H4 (cell line): ENCODE measurements around the gene LRRC45. TPM values are rescaled to one million over a fixed set of nuclear protein-coding genes. Genes with fewer than 3 reads are reported as not detected.

Experiments used
- DNase-seq: peaks from one replicate; pipeline ENCODE4 v3.0.0-alpha.2; 2015; ENCODE audit warnings: low spot score
- total RNA-seq: library from RNA; depleted of rRNA; stranded (reverse); fragments of >200 nt; shearing (Covaris generic); gene quantifications from 2 replicates; pipeline ENCODE4 v1.2.3, GENCODE V29; 2014

The LRRC45 gene
- total RNA-seq, 1 experiment from 2014 or later = 7.3 TPM

DNA sequence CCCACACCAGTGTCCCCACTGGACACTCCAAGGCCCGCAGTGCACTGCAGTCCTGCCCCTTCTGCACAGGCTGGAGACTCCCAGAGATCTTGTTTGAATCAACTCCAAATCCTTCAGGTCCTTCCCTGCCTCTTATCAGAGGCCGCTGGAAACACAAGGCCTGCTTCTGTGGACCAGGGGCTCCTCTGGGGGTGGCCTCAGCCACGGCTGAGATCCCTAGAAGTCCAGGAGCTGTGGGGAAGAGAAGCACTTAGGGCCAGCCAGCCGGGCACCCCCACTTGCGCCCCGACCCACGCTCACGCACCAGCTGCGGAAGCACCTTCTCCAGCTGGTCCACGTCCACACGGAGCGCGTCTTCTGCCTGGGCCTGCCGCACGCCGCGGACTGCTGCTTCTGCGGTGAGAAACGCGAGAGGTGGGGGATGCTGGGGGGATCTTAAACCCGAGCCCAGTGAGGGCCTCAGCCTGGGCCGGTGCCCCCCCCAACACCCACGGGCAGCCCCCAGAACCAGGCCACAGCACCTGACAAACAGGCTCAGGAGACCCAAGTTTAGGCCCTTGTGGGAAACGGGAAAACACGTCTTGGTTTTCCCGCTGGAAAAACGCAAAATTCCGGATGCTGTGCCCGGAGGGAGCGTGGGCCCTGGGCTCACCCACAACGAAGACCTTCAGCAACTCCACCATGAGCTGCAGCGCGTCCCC, 4.0 kb upstream of the LRRC45 start:
- DNase-seq = no peak

DNA sequence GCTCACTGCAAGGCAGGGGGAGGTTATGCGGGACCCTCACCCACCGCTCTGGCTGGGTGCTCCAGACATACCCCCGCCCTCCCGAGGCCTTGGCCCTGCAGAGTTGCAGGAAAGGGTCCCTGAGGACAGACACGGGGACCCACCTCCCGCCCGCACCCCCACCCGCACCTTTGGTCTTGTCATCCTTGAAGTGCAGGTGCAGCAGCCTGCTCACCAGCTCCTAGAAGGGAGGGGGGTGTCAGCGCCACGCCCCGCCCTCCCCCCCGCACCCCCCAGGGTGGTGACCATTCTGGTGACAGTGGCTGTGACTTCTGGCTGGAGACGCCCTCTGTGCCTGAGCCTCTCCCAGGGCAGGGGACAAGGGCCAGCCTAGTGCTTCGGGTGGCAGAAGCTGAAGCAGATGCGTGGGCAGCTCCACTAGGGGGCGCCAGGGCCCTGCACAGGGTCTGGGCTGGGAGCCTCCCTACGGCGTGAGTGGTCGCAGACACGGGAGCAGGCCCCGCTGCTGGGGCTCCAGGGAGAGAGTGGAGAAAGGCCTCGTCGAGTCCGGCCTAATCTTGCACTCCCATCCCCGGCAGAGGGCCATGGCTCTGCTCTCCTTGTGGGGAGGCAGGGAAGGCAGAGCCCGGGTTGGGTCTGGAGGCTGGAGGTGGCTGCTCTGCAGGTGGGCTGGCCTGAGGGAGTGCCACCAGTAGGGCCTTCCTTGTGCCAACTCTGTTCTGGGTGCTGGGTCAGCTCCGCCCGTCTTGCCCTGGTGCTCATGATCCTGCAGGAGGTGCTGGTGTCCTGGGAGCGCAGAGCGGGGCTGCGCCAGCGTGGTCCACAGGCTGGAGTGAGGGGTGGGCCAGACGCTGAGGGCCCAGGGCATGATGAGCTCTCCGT, 3.2 kb upstream of the LRRC45 start:
- no peak for DNase-seq

- no peak for DNase-seq
These were observed 2.5 kb upstream of the LRRC45 start for GRCh38 chr17:82020572-82021106.

- DNase-seq = peak; percentile 76
These were observed 1.8 kb upstream of the LRRC45 start for GRCh38 chr17:82021107-82021899.

DNA sequence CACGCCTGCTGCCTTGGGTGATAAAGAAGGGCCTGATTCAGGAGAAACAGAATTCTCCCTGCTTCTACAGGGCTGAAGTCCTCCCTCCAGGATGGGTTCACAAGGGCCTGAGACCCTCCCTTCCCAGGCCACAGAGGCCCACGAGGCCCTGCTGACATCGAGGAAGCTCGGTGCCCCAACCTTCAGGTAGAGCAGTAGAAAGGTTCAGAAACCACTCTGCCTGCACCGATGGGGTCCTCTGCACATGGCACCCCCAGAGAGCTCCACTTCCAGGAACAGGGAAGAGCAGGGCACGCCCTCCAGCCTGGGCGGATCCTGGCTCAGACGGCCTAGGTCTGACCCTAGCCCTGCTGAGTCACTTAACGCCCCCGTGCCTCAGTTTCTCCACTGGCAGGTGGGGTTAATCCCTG, 1.2 kb upstream of the LRRC45 start:
- DNase-seq = no peak

DNA sequence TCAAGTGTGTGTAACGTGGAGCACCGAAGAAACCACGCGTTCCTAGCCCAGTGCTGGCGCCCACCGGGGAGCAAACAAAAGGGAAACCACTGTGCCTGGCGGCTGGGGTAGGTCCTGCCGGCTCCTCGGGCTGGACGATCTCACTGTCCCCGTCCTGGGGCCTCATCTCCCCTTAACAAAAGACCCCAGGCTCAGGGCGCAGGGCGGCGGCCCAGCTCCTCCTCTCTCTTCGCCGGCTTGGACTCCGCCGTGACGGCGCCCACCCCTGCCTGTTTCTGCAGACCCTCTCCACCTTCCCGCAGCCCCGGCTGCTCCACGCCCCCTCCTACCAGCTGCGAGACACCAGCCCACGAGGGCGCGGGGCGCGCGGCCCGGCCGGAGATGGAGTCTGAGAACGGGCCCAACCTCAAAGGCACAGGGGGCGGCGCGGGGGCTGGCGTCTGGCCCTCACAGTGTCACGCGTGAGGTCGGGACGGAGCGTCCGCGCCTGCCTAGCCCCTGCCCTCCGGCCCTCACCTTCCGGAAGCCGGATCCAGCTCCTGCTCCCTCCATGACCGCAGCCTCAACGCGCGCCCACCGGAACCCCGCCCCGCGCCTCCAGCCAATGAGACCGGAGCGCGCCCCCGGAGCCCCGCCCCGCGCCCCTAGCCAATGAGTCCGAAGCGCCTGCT, 660 bp upstream of the LRRC45 start, which contains the start of gene CENPX:
Gene CENPX, minus strand, starts transcription at position 569 of the 671 bp plus-strand sequence. Its CDS starts 17 bp downstream, at position 552.
- no peak for DNase-seq

DNA sequence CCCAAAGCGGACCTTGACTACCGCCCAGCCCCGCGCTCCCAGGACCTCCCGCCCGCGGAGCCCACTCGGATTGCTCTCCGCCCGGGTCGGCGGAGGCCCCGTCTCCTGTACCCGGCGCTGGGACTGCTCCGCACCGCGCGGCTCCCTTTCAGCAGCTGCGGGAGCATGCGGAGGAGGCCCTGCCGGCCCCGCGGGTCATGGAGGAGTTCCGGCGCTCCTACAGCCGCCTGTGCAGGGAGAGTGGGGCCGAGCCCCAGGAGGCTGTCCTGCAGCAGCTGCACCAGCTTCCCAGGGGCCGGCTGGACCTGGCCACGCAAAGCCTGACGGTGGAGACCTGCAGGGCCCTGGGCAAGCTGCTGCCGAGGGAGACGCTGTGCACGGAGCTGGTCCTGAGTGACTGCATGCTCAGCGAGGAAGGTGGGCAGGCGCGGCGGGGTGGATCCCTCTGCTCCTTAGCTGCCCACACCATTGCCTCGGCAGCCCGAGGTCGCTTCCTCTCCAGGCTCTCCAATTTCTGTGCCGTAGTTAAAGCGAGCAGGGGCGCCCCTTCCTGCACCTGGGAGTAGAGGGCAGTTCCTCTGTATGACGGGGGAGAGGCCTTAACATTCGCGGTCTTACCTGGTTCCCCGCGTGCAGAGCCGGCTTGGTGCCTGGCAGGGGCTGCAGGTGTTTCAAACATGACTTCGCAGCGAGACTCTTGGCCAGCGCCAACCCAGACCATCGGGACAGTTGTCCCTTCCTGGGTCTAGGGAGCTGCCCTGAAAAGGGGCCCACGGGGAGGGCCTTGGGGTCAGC, 539 bp downstream of the LRRC45 start:
- DNase-seq = no peak

GRCh38 chr17:82024859-82025258, 1.8 kb downstream of the LRRC45 start:
- DNase-seq = no peak

- DNase-seq = no peak
These were observed 2.4 kb downstream of the LRRC45 start for GRCh38 chr17:82025401-82026107.

GRCh38 chr17:82028246-82028645, 5.1 kb downstream of the LRRC45 start:
- DNase-seq = no peak

DNA sequence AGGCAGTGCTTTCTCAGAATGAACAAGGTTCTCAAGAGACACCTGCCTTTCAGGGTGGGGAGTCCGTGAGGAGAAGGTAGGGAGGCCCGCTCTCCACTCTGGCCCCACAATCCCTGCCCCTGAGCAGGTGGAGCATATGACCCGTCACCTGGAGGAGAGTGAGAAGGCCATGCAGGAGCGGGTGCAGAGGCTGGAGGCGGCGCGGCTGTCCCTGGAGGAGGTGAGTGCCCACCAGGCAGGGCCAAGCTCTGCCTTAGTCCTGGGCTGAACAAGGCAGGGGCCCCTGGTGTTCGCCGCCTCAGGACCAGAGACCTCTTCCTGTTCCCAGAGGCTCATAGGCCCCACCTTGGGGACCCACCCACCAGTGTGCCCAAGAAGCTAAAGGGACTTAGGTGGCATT, 5.9 kb downstream of the LRRC45 start:
- DNase-seq = no peak

DNA sequence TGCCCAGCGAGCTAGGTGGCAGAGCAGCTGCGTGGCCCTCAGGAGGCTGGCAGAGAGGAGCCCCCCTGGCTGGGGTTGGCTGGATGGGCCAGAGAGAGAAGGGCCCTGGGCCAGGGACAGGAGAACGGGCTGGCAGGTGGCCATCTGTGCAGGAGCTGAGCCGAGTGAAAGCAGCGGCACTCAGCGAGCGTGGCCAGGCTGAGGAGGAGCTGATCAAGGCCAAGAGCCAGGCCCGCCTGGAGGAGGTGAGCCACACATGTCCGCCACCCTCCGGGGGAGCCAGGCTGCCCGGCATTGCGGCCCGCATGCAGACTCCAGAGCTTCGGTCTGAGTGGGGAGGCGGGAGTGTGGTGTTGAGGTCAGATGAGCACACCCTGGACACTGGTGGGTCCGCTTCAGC, 6.3 kb downstream of the LRRC45 start:
- DNase-seq = no peak

- no peak for DNase-seq
These were observed 6.9 kb downstream of the LRRC45 start for GRCh38 chr17:82029990-82030469.

- peak; percentile 49 for DNase-seq
These were observed 7.6 kb downstream of the LRRC45 start for GRCh38 chr17:82030470-82031302.

- no peak for DNase-seq
These were observed 8.3 kb downstream of the LRRC45 start, which contains the start of gene RAC3 for GRCh38 chr17:82031303-82031884. Gene RAC3 (plus strand): TSS chr17:82031678. CDS start chr17:82031762, 84 bp downstream.

- no peak for DNase-seq
These were observed 9.0 kb downstream of the LRRC45 start for GRCh38 chr17:82031885-82032627.

GRCh38 chr17:82033359-82034085, 10.4 kb downstream of the LRRC45 start:
- no peak for DNase-seq
